Neural crest cell (in vitro differentiated cells): ENCODE data around the gene APBA2. TPM values are rescaled to one million over a fixed set of nuclear protein-coding genes. Genes with fewer than 3 reads are reported as not detected.

Source experiments
- DNase-seq: peaks from one replicate; pipeline ENCODE4 v3.0.0; 2021; ENCODE audit warnings: low read depth, mixed read lengths, low spot score
- H3K27ac Mint-ChIP-seq: one replicate; pipeline ENCODE4 v1.8.0; 2021; ENCODE audit warnings: mild to moderate bottlenecking, mixed read lengths; ENCODE audit not compliant: unreplicated experiment
- H3K27me3 Mint-ChIP-seq: 2 replicates; pipeline ENCODE4 v1.8.0; 2021; ENCODE audit warnings: low read depth, mild to moderate bottlenecking, mixed read lengths
- H3K36me3 Mint-ChIP-seq: 2 replicates; pipeline ENCODE4 v1.8.0; 2021; ENCODE audit warnings: low read depth, mild to moderate bottlenecking, mixed read lengths
- H3K4me1 Mint-ChIP-seq: 2 replicates; pipeline ENCODE4 v1.8.0; 2021; ENCODE audit warnings: mixed read lengths
- H3K4me3 Mint-ChIP-seq: one replicate; pipeline ENCODE4 v1.8.0; 2021; ENCODE audit warnings: mild to moderate bottlenecking, mixed read lengths
- H3K9me3 Mint-ChIP-seq: 2 replicates; pipeline ENCODE4 v1.8.0; 2021; ENCODE audit warnings: mixed read lengths
- CTCF ChIP-seq: fragments of 200-600 bp; sonication (generic); conservative IDR thresholded peaks from 2 replicates; pipeline ENCODE4 v1.5.0; 2021; ENCODE audit warnings: antibody characterized with exemption, mild to moderate bottlenecking
- total RNA-seq: library from RNA; stranded (reverse); gene quantifications from 2 replicates; pipeline ENCODE4 v1.2.1, GENCODE V29; 2021

Gene APBA2
- total RNA-seq, 1 donor from 2014 or later, result 79.9 TPM

GRCh38 chr15:29087521-29088285, 201.9 kb downstream of the APBA2 start:
- no peak for DNase-seq
- TF ChIP-seq CTCF, result no peak
- peaks cover 5% of the 10 kb centered on the region for H3K9me3 Mint-ChIP-seq
- peak overlapping the region; percentile 87 for H3K27ac Mint-ChIP-seq
- H3K4me3 Mint-ChIP-seq, result no peak overlapping the region
- H3K27me3 Mint-ChIP-seq, result no peaks in the 10 kb centered on the region
- H3K4me1 Mint-ChIP-seq, result peaks cover 18% of the 10 kb centered on the region
- peaks cover 9% of the 10 kb centered on the region for H3K36me3 Mint-ChIP-seq

GRCh38 chr15:29088666-29089065, 202.9 kb downstream of the APBA2 start:
- no peak for TF ChIP-seq CTCF
- peaks cover 5% of the 10 kb centered on the region for H3K9me3 Mint-ChIP-seq

GRCh38 chr15:29089731-29090616, 204.2 kb downstream of the APBA2 start:
- peaks cover 26% of the 10 kb centered on the region for H3K4me1 Mint-ChIP-seq
- H3K36me3 Mint-ChIP-seq, result peaks cover 12% of the 10 kb centered on the region
- no peak overlapping the region for H3K4me3 Mint-ChIP-seq
- H3K27me3 Mint-ChIP-seq, result no peaks in the 10 kb centered on the region
- peak; percentile 47 for TF ChIP-seq CTCF
- peaks cover 2% of the 10 kb centered on the region for H3K9me3 Mint-ChIP-seq
- no peak for DNase-seq
- peak overlapping the region; percentile 78 for H3K27ac Mint-ChIP-seq

More at GRCh38 chr15:29088666-29089065, 202.9 kb downstream of the APBA2 start:
- H3K36me3 Mint-ChIP-seq, result peaks cover 9% of the 10 kb centered on the region
- no peaks in the 10 kb centered on the region for H3K27me3 Mint-ChIP-seq
- H3K4me1 Mint-ChIP-seq, result peaks cover 18% of the 10 kb centered on the region
- DNase-seq, result no peak
- no peak overlapping the region for H3K4me3 Mint-ChIP-seq
- peak overlapping the region; percentile 40 for H3K27ac Mint-ChIP-seq

GRCh38 chr15:29090617-29091466, 205.1 kb downstream of the APBA2 start:
- Mint-ChIP-seq H3K36me3 (peaks cover 7% of the 10 kb centered on the region), H3K9me3 (no peaks in the 10 kb centered on the region), H3K27ac (peak overlapping the region; percentile 12), H3K4me1 (peaks cover 26% of the 10 kb centered on the region), H3K4me3 (no peak overlapping the region), H3K27me3 (no peaks in the 10 kb centered on the region)
- peak; percentile 74 for TF ChIP-seq CTCF
- peak; percentile 50 for DNase-seq

- peak overlapping the region; percentile 19 for H3K27ac Mint-ChIP-seq
- peaks cover 26% of the 10 kb centered on the region for H3K4me1 Mint-ChIP-seq
- H3K9me3 Mint-ChIP-seq, result no peaks in the 10 kb centered on the region
- no peak for TF ChIP-seq CTCF
- H3K36me3 Mint-ChIP-seq, result peaks cover 9% of the 10 kb centered on the region
- DNase-seq, result no peak
- no peaks in the 10 kb centered on the region for H3K27me3 Mint-ChIP-seq
- no peak overlapping the region for H3K4me3 Mint-ChIP-seq
These were observed 205.9 kb downstream of the APBA2 start for GRCh38 chr15:29091666-29092065.
